ENCODE data around the gene CCDC112.

Gene CCDC112

GRCh38 chr5:115291397-115291796 is 5.1 kb downstream of the CCDC112 start:
- Histone ChIP-seq H3K79me2 (ENCODE audit: insufficient read depth, low read length) (no peaks in the 10 kb centered on the region), H3K36me3 (ENCODE audit: low read length) (no peaks in the 10 kb centered on the region), H3F3A (ENCODE audit: insufficient read depth) (no peaks in the 10 kb centered on the region), H2AFZ (ENCODE audit: low read depth, low read length, severe bottlenecking) (no peak overlapping the region), H3K9me2 (replicated peaks; ENCODE audit: insufficient read depth, low read length) (no peaks in the 10 kb centered on the region), H3K27ac (ENCODE audit: low read depth, low read length) (no peak overlapping the region), H3K4me3 (ENCODE audit: insufficient read depth, low read length, poor library complexity, severe bottlenecking) (no peak overlapping the region), H3K9me3 (ENCODE audit: insufficient read depth, low read length) (no peaks in the 10 kb centered on the region), H4K20me1 (ENCODE audit: low read depth, low read length) (no peaks in the 10 kb centered on the region), H3K4me2 (ENCODE audit: low read depth, low read length, poor library complexity, severe bottlenecking) (no peak overlapping the region), H3K9ac (ENCODE audit: low read length) (no peak overlapping the region), H3K27me3 (ENCODE audit: low read length) (no peaks in the 10 kb centered on the region)
- no peak for TF ChIP-seq CTCF (IDR thresholded peaks at IDR 0.05; ENCODE audit: insufficient read depth, low read length, poor library complexity, severe bottlenecking)
- no peak for TF ChIP-seq EZH2phosphoT487 (conservative IDR thresholded peaks at IDR 0.05; ENCODE audit: low read length)

DNA sequence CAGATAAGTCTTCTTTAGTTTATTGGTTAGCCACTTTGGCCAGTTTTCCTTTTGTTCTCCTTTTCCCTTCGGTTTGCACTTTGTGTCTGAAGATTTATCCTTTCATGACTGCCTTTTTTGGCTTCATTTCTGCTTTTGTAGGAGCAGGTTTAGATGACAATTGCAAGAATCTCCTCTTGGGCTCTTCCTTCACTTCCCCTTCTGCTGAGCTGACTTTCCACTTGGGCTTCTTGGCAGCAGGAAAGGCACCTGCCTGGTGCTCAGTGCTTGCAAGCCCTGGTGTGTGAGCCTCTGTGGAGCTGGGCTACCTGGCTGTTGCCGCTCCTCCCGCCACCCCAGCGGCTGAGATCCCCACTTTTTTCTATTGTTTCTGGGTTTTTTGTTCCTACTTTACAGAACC is 7.3 kb downstream of the CCDC112 start:
- Histone ChIP-seq H2AFZ (ENCODE audit: low read depth, low read length, severe bottlenecking) (no peak overlapping the region), H3K36me3 (ENCODE audit: low read length) (no peaks in the 10 kb centered on the region), H3K9me3 (ENCODE audit: insufficient read depth, low read length) (no peaks in the 10 kb centered on the region), H3K4me2 (ENCODE audit: low read depth, low read length, poor library complexity, severe bottlenecking) (no peak overlapping the region), H3F3A (ENCODE audit: insufficient read depth) (no peaks in the 10 kb centered on the region), H3K79me2 (ENCODE audit: insufficient read depth, low read length) (no peaks in the 10 kb centered on the region), H3K9ac (ENCODE audit: low read length) (no peak overlapping the region), H4K20me1 (ENCODE audit: low read depth, low read length) (no peaks in the 10 kb centered on the region), H3K9me2 (replicated peaks; ENCODE audit: insufficient read depth, low read length) (no peaks in the 10 kb centered on the region), H3K27ac (ENCODE audit: low read depth, low read length) (no peak overlapping the region), H3K27me3 (ENCODE audit: low read length) (no peaks in the 10 kb centered on the region), H3K4me3 (ENCODE audit: insufficient read depth, low read length, poor library complexity, severe bottlenecking) (no peak overlapping the region)
- TF ChIP-seq CTCF (IDR thresholded peaks at IDR 0.05; ENCODE audit: insufficient read depth, low read length, poor library complexity, severe bottlenecking) (no peak), EZH2phosphoT487 (conservative IDR thresholded peaks at IDR 0.05; ENCODE audit: low read length) (no peak)

GRCh38 chr5:115284021-115284420 is 12.4 kb downstream of the CCDC112 start:
- Histone ChIP-seq H3K4me3 (ENCODE audit: insufficient read depth, low read length, poor library complexity, severe bottlenecking) (no peak overlapping the region), H3K79me2 (ENCODE audit: insufficient read depth, low read length) (no peaks in the 10 kb centered on the region), H2AFZ (ENCODE audit: low read depth, low read length, severe bottlenecking) (no peak overlapping the region), H3K27me3 (ENCODE audit: low read length) (no peaks in the 10 kb centered on the region), H4K20me1 (ENCODE audit: low read depth, low read length) (no peaks in the 10 kb centered on the region), H3K27ac (ENCODE audit: low read depth, low read length) (no peak overlapping the region), H3K36me3 (ENCODE audit: low read length) (no peaks in the 10 kb centered on the region), H3K9ac (ENCODE audit: low read length) (no peak overlapping the region), H3K4me2 (ENCODE audit: low read depth, low read length, poor library complexity, severe bottlenecking) (no peak overlapping the region), H3K9me3 (ENCODE audit: insufficient read depth, low read length) (no peaks in the 10 kb centered on the region), H3F3A (ENCODE audit: insufficient read depth) (no peaks in the 10 kb centered on the region), H3K9me2 (replicated peaks; ENCODE audit: insufficient read depth, low read length) (no peaks in the 10 kb centered on the region)
- TF ChIP-seq CTCF (IDR thresholded peaks at IDR 0.05; ENCODE audit: insufficient read depth, low read length, poor library complexity, severe bottlenecking) (no peak), EZH2phosphoT487 (conservative IDR thresholded peaks at IDR 0.05; ENCODE audit: low read length) (no peak)
